Bronchial epithelial cell (primary cell): ENCODE results near the gene ERI2. TPM values are rescaled to one million over a fixed set of nuclear protein-coding genes. Genes with fewer than 3 reads are reported as not detected.

ENCODE experiments used
- DNase-seq: peaks from one replicate; pipeline ENCODE4 v3.0.0-alpha.2; 2010; ENCODE audit warnings: low read depth
- FAIRE-seq: peaks from 2 replicates; lab custom pipeline; 2011; peaks lifted over from hg19 to GRCh38; lab: Jason Lieb, UNC
- H3K27me3 ChIP-seq: 2 replicates; pipeline ENCODE4 v1.5.1; 2011; ENCODE audit warnings: low read length; ENCODE audit not compliant: control insufficient read depth, insufficient read depth
- H3K36me3 ChIP-seq: 2 replicates; pipeline ENCODE4 v1.5.1; 2011; ENCODE audit warnings: low read length; ENCODE audit not compliant: control insufficient read depth, insufficient read depth
- H3K4me3 ChIP-seq: 2 replicates; pipeline ENCODE4 v1.5.1; 2011; ENCODE audit warnings: mild to moderate bottlenecking, low read depth, low read length, control low read depth
- total RNA-seq: library from RNA; depleted of rRNA; stranded (reverse); fragments of >200 nt; gene quantifications from 2 replicates; pipeline ENCODE4 v1.2.1, GENCODE V29; 2014
- TF ChIP-seq, protein P1 (sequence below): IDR thresholded peaks from 2 replicates; pipeline ENCODE4 v1.5.1; 2011; ENCODE audit warnings: mild to moderate bottlenecking, moderate library complexity, low read length, control low read depth, inconsistent platforms; ENCODE audit not compliant: insufficient read depth, severe bottlenecking

ERI2 gene
- total RNA-seq, 1 donor from 2014 or later = 16.6 TPM

DNA sequence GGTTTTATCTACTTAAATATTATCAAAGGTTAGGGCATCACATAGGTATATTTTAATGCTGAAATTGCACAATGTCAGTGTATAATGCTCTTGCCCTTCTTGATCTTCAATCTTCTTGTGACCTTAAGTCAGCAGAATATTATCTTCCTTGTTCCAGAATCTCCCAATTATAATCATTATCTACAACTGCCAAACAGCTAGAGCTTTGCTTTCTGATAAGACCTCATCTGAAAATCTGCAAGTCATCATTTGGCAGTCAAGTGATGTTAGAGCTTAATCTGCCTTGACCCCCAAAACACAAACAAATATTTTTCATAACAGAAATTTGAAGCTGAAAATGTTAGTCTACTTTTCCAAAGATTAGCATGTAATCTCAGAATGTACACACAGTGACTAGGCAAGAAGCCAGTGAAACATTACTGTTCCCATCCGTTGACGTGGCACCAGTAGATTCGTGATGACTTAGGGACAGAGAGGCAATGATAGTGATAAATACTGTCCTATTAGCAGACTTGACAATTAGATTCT is 19.8 kb upstream of the ERI2 start:
- FAIRE-seq = no peak
- TF ChIP-seq, protein P1, sequence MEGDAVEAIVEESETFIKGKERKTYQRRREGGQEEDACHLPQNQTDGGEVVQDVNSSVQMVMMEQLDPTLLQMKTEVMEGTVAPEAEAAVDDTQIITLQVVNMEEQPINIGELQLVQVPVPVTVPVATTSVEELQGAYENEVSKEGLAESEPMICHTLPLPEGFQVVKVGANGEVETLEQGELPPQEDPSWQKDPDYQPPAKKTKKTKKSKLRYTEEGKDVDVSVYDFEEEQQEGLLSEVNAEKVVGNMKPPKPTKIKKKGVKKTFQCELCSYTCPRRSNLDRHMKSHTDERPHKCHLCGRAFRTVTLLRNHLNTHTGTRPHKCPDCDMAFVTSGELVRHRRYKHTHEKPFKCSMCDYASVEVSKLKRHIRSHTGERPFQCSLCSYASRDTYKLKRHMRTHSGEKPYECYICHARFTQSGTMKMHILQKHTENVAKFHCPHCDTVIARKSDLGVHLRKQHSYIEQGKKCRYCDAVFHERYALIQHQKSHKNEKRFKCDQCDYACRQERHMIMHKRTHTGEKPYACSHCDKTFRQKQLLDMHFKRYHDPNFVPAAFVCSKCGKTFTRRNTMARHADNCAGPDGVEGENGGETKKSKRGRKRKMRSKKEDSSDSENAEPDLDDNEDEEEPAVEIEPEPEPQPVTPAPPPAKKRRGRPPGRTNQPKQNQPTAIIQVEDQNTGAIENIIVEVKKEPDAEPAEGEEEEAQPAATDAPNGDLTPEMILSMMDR = no peak
- Histone ChIP-seq H3K36me3 (peaks cover 1% of the 10 kb centered on the region), H3K27me3 (no peaks in the 10 kb centered on the region), H3K4me3 (no peak overlapping the region)
- DNase-seq = no peak

DNA sequence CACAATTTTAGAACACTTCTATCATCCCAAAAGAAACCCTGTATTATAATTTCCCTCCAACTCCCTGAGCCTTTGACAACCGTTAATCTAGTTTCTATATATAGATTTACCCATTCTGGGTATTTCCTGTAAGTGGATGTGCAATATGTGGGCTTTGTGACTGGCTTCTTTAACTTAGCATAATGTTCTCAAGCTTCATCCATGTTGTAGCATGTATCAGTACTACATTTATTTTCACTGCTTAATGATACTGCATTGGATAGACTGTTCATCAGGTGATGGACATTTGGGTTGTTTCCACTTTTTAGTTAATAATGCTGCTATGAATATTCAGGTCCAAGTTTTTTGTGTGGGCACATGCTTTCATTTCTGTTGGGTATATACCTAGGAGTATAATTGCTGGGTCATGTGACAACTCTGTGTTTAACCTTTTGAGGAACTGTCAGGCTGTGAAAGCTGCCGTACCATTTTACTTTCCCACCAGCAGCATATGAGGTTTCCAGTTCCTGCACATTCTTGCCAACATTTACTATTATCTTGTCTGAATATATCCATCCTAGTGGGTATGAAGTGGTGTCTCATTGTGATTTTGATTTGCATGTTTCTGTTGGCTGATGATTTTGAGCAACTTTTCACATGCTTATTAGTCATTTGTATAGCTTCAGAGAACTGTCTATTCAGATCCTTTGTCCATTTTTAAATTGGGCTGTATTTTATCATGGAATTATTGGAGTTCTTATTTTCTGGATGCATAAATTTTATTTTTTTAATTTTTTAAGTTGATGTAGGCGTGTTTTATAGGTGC is 16.5 kb upstream of the ERI2 start:
- TF ChIP-seq, protein P1 = no peak
- H3K27me3 ChIP-seq = no peaks in the 10 kb centered on the region
- no peak for DNase-seq
- H3K36me3 ChIP-seq = peaks cover 3% of the 10 kb centered on the region
- FAIRE-seq = no peak
- no peak overlapping the region for H3K4me3 ChIP-seq

DNA sequence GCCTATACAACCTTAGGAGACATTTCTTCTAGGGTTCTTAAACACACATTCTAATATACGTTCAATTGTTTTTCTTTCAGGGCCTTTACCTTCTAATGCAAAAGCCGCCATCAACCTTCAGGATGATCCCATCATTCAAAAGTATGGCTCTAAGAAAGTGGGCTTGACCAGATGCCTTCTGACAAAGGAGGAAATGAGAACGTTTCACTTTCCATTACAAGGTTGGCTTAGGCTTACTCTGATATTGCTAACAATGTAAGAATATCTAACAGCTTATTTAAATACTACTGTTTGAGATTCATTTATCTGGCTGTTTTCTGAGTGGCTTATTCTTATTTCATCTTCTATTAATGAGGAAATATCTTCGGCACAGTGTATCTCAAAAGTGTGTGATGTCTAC is 15.4 kb upstream of the ERI2 start:
- no peaks in the 10 kb centered on the region for H3K27me3 ChIP-seq
- no peak overlapping the region for H3K4me3 ChIP-seq
- TF ChIP-seq, protein P1 = no peak
- peaks cover 3% of the 10 kb centered on the region for H3K36me3 ChIP-seq
- DNase-seq (no peak), FAIRE-seq (no peak)

DNA sequence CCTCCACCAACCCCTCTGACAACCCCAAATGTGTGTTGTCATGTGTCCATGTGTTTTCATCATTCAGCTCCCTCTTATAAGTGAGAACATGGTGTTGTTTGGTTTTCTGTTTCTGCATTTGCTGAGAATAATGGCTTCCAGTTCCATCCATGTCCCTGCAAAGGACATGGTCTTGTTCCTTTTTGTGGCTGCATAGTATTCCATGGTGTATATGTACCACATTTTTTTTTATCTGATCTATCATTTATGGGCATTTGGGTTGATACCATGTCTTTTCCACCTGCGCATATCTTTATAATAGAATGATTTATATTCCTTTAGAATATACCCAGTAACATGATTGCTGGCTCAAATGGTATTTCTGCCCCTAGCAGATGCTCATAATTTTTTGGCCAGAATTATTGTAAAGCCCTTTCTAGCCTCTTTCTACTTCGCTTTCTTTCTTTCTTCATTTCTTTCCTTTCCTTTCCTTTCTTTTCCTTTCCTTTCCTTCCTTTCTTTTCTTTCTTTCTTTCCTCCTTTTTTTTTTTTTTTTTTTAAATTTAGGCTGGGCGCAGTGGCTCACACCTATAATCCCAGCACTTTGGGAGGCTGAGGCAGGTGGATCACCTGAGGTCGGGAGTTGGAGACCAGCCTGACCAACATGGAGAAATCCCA is 12.8 kb upstream of the ERI2 start:
- H3K36me3 ChIP-seq = peaks cover 3% of the 10 kb centered on the region
- no peak overlapping the region for H3K4me3 ChIP-seq
- TF ChIP-seq, protein P1 = no peak
- FAIRE-seq (no peak), DNase-seq (no peak)
- no peaks in the 10 kb centered on the region for H3K27me3 ChIP-seq

DNA sequence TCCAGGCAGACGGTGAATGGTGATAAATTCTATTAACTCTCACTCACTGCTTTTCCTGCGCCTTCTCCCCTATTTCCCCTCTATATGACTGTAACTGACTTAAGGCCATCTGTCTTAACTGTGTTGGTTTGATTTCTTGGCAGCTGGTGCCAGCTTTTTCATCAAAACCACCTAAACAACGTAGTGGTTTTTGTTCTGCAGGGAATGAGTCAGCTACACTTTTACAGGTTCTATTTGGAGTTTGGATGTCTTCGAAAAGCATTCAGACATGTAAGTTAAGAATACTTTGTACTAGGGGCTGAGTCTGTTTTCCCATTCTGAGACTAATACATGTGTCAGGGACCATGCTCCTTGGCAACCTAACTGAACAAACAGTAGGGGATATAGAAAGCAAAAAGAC is 8.5 kb upstream of the ERI2 start:
- TF ChIP-seq, protein P1 = no peak
- no peak for DNase-seq
- H3K27me3 ChIP-seq = no peaks in the 10 kb centered on the region
- no peak overlapping the region for H3K4me3 ChIP-seq
- FAIRE-seq = no peak
- peaks cover 2% of the 10 kb centered on the region for H3K36me3 ChIP-seq
